ENCODE measurements around the gene PCSK9.
"Not testable (repeated sequence)": the region's sequence is repeated elsewhere in the genome, so short reads cannot be mapped to it uniquely, and the experiment has no call there.

PCSK9 gene

DNA sequence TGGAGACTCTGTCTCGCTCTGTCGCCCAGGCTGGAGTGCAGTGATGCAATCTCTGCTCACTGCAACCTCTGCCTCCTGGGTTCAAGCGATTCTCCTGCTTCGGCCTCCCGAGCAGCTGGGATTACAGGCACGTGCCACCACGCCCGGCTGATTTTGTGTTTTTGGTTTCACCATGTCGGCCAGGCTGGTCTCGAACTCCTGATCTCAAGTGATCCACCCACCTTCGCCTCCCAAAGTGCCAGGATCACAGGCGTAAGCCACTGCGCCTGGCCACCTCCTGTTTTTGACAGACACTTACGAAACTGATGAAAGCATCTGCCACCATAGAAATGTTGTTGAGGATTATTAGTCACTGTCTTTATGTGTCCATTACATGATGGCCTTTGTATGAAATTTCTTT is 69.7 kb downstream of the PCSK9 start:
- not testable (repeated sequence) for DNase-seq; H3K79me2 ChIP-seq (ENCODE audit: control insufficient read depth, insufficient read depth, low read length, poor library complexity); H2BK120ac ChIP-seq (ENCODE audit: insufficient read depth, low read length, poor library complexity); H3K9ac ChIP-seq (ENCODE audit: low read length); H3K9me3 ChIP-seq (ENCODE audit: insufficient read depth, low read depth, low read length); H3K18ac ChIP-seq (ENCODE audit: low read length); H2BK5ac ChIP-seq (ENCODE audit: low read depth, low read length, poor library complexity); H4K12ac ChIP-seq (ENCODE audit: low read depth, low read length); H4K91ac ChIP-seq (ENCODE audit: low read depth, low read length); H3K27me3 ChIP-seq (ENCODE audit: insufficient read depth, low read length); H3K23ac ChIP-seq (ENCODE audit: low read length); H2AK5ac ChIP-seq (ENCODE audit: low read length); H2BK12ac ChIP-seq (ENCODE audit: low read length); H3K79me1 ChIP-seq (ENCODE audit: low read length); H3K4me1 ChIP-seq (ENCODE audit: control insufficient read depth in 1 of 2, insufficient read depth in 2 of 2, low read length in 2 of 2); H3K27ac ChIP-seq (ENCODE audit: low read depth, low read length); H3K4me3 ChIP-seq (ENCODE audit: low read depth, low read length); H3K4ac ChIP-seq (ENCODE audit: low read depth, low read length); H2AFZ ChIP-seq (ENCODE audit: insufficient read depth, low read length, poor library complexity); H4K8ac ChIP-seq (ENCODE audit: low read depth, low read length); H3K14ac ChIP-seq (ENCODE audit: low read length); H3K4me2 ChIP-seq (ENCODE audit: low read length)
- peaks cover 3 to 22% of the 10 kb centered on the region in 2 experiments for H3K36me3 ChIP-seq (ENCODE audit: control insufficient read depth in 1 of 2, insufficient read depth in 2 of 2, low read length in 2 of 2)
- no CpG with 5 or more reads among the region's 14 CpGs for WGBS (ENCODE audit: extremely low coverage, insufficient coverage, insufficient read length)
